Right lobe of liver (tissue), 6 donors: Measurements from ENCODE around the gene YEATS4. TPM values are rescaled to one million over a fixed set of nuclear protein-coding genes. Genes with fewer than 3 reads are reported as not detected.

Experiments used
- ATAC-seq, 4 donors: fragments of 200-7000 bp; cut with Tn5 transposase; one replicate each; pipeline ENCODE4 v1.9.1; 2020; ENCODE audit warnings: mild to moderate bottlenecking in 4 of 4, moderate library complexity in 4 of 4
- DNase-seq, 3 donors: peaks; one replicate each; pipeline ENCODE4 v3.0.0-alpha.2; 2020
- H3K27ac ChIP-seq, 3 donors: fragments of 200-600 bp; one replicate each; pipeline ENCODE4 v1.8.0; 2022
- H3K27me3 ChIP-seq, 2 donors: fragments of 200-600 bp; one replicate each; pipeline ENCODE4 v1.8.0; 2022
- H3K36me3 ChIP-seq, 4 donors: fragments of 200-600 bp; sonication (generic) in 1 of 4; one replicate each; pipeline versions ENCODE4 v1.5.1 to v1.8.0; 2017 to 2022; ENCODE audit warnings: control low read depth in 1 of 4
- H3K4me1 ChIP-seq, 4 donors: fragments of 200-600 bp; sonication (generic) in 1 of 4; one replicate each; pipeline versions ENCODE4 v1.5.1 to v1.8.0; 2017 to 2022; ENCODE audit warnings: control low read depth in 1 of 4
- H3K4me3 ChIP-seq, 3 donors: fragments of 200-600 bp; one replicate each; pipeline ENCODE4 v1.8.0; 2022
- H3K9me3 ChIP-seq, 4 donors: fragments of 200-600 bp; sonication (generic) in 1 of 4; one replicate each; pipeline versions ENCODE4 v1.5.1 to v1.8.0; 2017 to 2022; ENCODE audit warnings: control low read depth in 1 of 4
- POLR2A ChIP-seq: fragments of 450-650 bp; IDR thresholded peaks from one replicate; pipeline ENCODE4 v1.6.1; 2017; ENCODE audit warnings: antibody characterized with exemption, mild to moderate bottlenecking
- WGBS: methylation state at CpG from one replicate; pipeline ENCODE4 v1.1.6; 2018; ENCODE audit warnings: low coverage, low lambda C conversion rate; ENCODE audit not compliant: insufficient coverage; ENCODE audit errors: missing lambda C conversion rate; 5-methylcytosine and 5-hydroxymethylcytosine counted together
- intact Hi-C, 2 donors: fragments of 100-400 bp; cut with DNase I; formaldehyde crosslinking; loops; one replicate each; pipeline versions ENCODE4 v1.11.2 to v1.14.1; 2022
- total RNA-seq, 6 experiments: library from RNA; depleted of rRNA in 2 of 6; stranded (reverse); fragments of >200 nt in 2 of 6; fragmentation: NEBNext Ultra II Directional in 3 of 6; extraction: Animal tissue kit (Norgen Biotek cat#: 25700) in 3 of 6; gene quantifications; one replicate each; pipeline versions ENCODE4 v1.1.0 to v1.2.4, GENCODE V29; 2016 to 2023
- TF ChIP-seq, protein P1 (sequence below), 4 donors: fragments of 200-600 bp in 3 of 4; fragments of 450-650 bp in 1 of 4; IDR thresholded peaks; one replicate each; pipeline versions ENCODE4 v1.5.1 to v1.8.0; 2016 to 2022; ENCODE audit warnings: antibody characterized with exemption in 4 of 4, mild to moderate bottlenecking in 2 of 4
- donor health status: DM: no; HTN: yes; CAD: no.
- donor health status: DM: no; HTN: no; CAD: no.
- donor health status: DM: no; HTN: no; CAD: no.
- donor health status: DM: no; HTN: yes; CAD: no.
- donor health status: DM: no; HTN: yes; CAD: no.

Gene YEATS4
- total RNA-seq, 6 experiments from 2014 or later: 2.9 to 17.3 (median 5.8) TPM

DNA sequence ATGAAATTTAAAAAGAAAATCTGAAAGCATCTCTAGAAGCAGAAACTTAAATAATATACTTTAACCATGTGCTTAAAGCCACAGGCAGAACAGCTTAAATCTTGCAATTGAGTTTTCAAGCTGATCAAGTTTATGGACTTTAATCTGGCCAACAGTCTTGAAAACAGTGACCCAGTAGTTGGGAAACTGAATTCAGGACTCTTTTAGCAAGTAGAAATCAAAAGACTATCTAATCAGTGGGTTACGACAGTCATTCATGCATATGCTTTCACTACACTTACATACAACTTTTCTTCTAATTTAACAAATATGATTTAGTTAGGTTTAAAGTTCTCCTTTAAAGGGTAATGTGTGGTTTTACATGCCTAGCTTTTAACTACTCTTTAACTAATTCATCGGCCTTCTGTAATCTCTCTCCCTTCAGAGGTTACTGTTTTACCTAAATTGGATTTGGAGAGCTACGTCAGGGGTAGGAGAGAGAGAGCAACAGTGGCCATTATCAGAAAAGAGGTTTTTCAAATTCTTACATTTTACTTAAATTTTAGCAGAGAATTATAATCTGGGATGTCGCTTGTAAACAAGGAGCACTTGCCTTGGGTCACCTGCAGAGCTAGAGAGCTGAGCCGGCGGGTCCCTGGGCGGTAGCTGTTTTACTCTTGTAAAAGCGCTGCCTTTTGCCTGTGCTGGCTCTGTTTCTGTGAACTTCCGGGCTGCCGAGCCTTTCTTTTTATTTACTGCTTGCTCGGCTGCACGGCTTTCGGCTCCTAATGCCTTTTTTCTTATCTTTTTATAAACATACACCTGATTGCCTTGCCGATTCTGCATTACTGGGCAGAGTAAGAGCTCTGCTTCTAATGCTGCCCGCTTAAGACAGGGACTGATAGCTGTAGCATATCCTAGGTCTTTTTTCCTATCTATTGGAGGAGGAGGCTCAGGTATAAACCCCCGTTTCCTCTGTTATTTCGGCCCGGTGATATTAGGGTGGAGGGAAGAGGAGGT lies 28.8 kb upstream of the YEATS4 start:
- Histone ChIP-seq H3K4me3 (peak overlapping the region; percentile 45 to 57 (median 47)), H3K27me3 (no peaks in the 10 kb centered on the region), H3K9me3 (no peaks in the 10 kb centered on the region), H3K36me3 (no peaks in the 10 kb centered on the region), H3K4me1 (peaks cover 0 to 13% (median 7%) of the 10 kb centered on the region in 4 donors), H3K27ac (peak overlapping the region; percentile 81 to 82 (median 81))
- ATAC-seq (peak; percentile 57 to 76 (median 69)), DNase-seq (peak; percentile 55 to 78 (median 71))
- intact Hi-C loops: no loop called here
- 2% methylated on average over 18 of the region's 18 CpGs for WGBS
- TF ChIP-seq POLR2A: peak; percentile 21
- TF ChIP-seq, protein P1, sequence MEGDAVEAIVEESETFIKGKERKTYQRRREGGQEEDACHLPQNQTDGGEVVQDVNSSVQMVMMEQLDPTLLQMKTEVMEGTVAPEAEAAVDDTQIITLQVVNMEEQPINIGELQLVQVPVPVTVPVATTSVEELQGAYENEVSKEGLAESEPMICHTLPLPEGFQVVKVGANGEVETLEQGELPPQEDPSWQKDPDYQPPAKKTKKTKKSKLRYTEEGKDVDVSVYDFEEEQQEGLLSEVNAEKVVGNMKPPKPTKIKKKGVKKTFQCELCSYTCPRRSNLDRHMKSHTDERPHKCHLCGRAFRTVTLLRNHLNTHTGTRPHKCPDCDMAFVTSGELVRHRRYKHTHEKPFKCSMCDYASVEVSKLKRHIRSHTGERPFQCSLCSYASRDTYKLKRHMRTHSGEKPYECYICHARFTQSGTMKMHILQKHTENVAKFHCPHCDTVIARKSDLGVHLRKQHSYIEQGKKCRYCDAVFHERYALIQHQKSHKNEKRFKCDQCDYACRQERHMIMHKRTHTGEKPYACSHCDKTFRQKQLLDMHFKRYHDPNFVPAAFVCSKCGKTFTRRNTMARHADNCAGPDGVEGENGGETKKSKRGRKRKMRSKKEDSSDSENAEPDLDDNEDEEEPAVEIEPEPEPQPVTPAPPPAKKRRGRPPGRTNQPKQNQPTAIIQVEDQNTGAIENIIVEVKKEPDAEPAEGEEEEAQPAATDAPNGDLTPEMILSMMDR (IDR thresholded peaks at IDR 0.05): no peak

DNA sequence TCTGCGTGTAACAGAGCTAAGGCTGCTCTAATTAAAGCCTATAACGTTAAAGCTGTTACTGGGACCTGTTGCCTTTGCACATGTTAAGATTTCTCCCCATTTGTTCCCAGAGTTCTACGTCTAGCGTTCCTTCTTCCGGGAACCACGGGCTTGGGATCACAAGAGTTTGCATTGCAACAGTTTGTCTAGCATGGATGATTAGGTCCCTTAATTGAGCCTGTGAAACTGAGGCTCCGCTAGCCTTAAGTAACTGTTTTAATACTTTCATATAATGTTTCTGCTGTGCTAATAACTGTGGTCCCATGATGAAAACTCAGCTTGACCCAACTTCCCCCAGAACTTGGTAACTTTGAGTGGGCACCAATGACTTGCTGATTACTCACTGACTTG lies 28.0 kb upstream of the YEATS4 start:
- Histone ChIP-seq H3K36me3 (no peaks in the 10 kb centered on the region), H3K4me1 (peaks cover 0 to 13% (median 7%) of the 10 kb centered on the region in 4 donors), H3K9me3 (no peaks in the 10 kb centered on the region), H3K4me3 (peak overlapping the region; percentile 45 to 57 (median 47)), H3K27ac (peak overlapping the region; percentile 81 to 82 (median 81)), H3K27me3 (no peaks in the 10 kb centered on the region)
- no peak for DNase-seq
- 4% methylated on average over 7 of the region's 7 CpGs for WGBS
- ATAC-seq: peak; percentile 39 to 62 (median 54)
- no peak for TF ChIP-seq POLR2A
- TF ChIP-seq, protein P1 (IDR thresholded peaks at IDR 0.05): no peak
- intact Hi-C loops: no loop called here

GRCh38 chr12:69331909-69332684 lies 27.4 kb upstream of the YEATS4 start:
- no peaks in the 10 kb centered on the region for H3K36me3 ChIP-seq
- peaks cover 0 to 16% (median 9%) of the 10 kb centered on the region in 4 donors for H3K4me1 ChIP-seq
- ATAC-seq (peak; percentile 18 to 37 (median 28)), DNase-seq (no peak)
- no peaks in the 10 kb centered on the region for H3K9me3 ChIP-seq
- 22% methylated on average over 20 of the region's 20 CpGs for WGBS
- intact Hi-C loops: no loop called here
- H3K4me3 ChIP-seq: peak overlapping the region; percentile 45 to 57 (median 47)
- TF ChIP-seq, protein P1 (IDR thresholded peaks at IDR 0.05): no peak
- TF ChIP-seq POLR2A: no peak
- no peaks in the 10 kb centered on the region for H3K27me3 ChIP-seq
- H3K27ac ChIP-seq: peak overlapping the region; percentile 81 to 82 (median 81)

GRCh38 chr12:69332815-69333358 lies 26.7 kb upstream of the YEATS4 start:
- intact Hi-C loops: no loop called here
- Histone ChIP-seq H3K4me1 (peaks cover 0 to 24% (median 13%) of the 10 kb centered on the region in 4 donors), H3K4me3 (peak overlapping the region; percentile 45 to 57 (median 47)), H3K27ac (peak overlapping the region; percentile 81 to 82 (median 81)), H3K9me3 (no peaks in the 10 kb centered on the region), H3K27me3 (no peaks in the 10 kb centered on the region), H3K36me3 (no peaks in the 10 kb centered on the region)
- WGBS: 27% methylated on average over 6 of the region's 6 CpGs
- peak; percentile 30 to 53 (median 44) for ATAC-seq
- TF ChIP-seq POLR2A: no peak
- DNase-seq: peak in 2 of 3 donors; percentile 43 to 57
